ENCODE measurements around the gene NOC2L. TPM values are rescaled to one million over a fixed set of nuclear protein-coding genes. Genes with fewer than 3 reads are reported as not detected.
"Not testable (repeated sequence)": the region's sequence is repeated elsewhere in the genome, so short reads cannot be mapped to it uniquely, and the experiment has no call there.

The NOC2L gene
- total RNA-seq, 1 donor = 68.1 TPM

- DNase-seq (ENCODE audit: low read depth in 2 of 3, low spot score in 2 of 3) = not testable (repeated sequence)
These were observed 17.7 kb upstream of the NOC2L start for GRCh38 chr1:976791-977190.

- DNase-seq (ENCODE audit: low read depth in 2 of 3, low spot score in 2 of 3) = peak in 2 of 3 donors; percentile 57 to 59
These were observed 17.0 kb upstream of the NOC2L start for GRCh38 chr1:975896-976683.

GRCh38 chr1:975365-975764, 16.3 kb upstream of the NOC2L start:
- DNase-seq (ENCODE audit: low read depth in 2 of 3, low spot score in 2 of 3) = no peak

- DNase-seq (ENCODE audit: low read depth in 2 of 3, low spot score in 2 of 3) = no peak
These were observed 15.8 kb upstream of the NOC2L start for GRCh38 chr1:974687-975328.

- no peak for DNase-seq (ENCODE audit: low read depth in 2 of 3, low spot score in 2 of 3)
These were observed 15.2 kb upstream of the NOC2L start for GRCh38 chr1:974293-974640.

- DNase-seq (ENCODE audit: low read depth in 2 of 3, low spot score in 2 of 3) = no peak
These were observed 14.6 kb upstream of the NOC2L start for GRCh38 chr1:973459-974292.

- no peak for DNase-seq (ENCODE audit: low read depth in 2 of 3, low spot score in 2 of 3)
These were observed 13.8 kb upstream of the NOC2L start for GRCh38 chr1:972726-973458.

- DNase-seq (ENCODE audit: low read depth in 2 of 3, low spot score in 2 of 3) = no peak
These were observed 12.9 kb upstream of the NOC2L start for GRCh38 chr1:971751-972506.

GRCh38 chr1:970973-971730, 12.1 kb upstream of the NOC2L start:
- DNase-seq (ENCODE audit: low read depth in 2 of 3, low spot score in 2 of 3) = no peak

- DNase-seq (ENCODE audit: low read depth in 2 of 3, low spot score in 2 of 3) = no peak
These were observed 11.4 kb upstream of the NOC2L start for GRCh38 chr1:970242-970972.

GRCh38 chr1:969260-969855, 10.3 kb upstream of the NOC2L start:
- DNase-seq (ENCODE audit: low read depth in 2 of 3, low spot score in 2 of 3) = no peak

- no peak for DNase-seq (ENCODE audit: low read depth in 2 of 3, low spot score in 2 of 3)
These were observed 8.6 kb upstream of the NOC2L start for GRCh38 chr1:967466-968343.

- DNase-seq (ENCODE audit: low read depth in 2 of 3, low spot score in 2 of 3) = peak; percentile 44 to 74 (median 57)
These were observed 7.7 kb upstream of the NOC2L start for GRCh38 chr1:966704-967300.

- peak in 2 of 3 donors; percentile 23 to 48 for DNase-seq (ENCODE audit: low read depth in 2 of 3, low spot score in 2 of 3)
These were observed 7.2 kb upstream of the NOC2L start, which contains the start of gene PLEKHN1 for GRCh38 chr1:966135-966703. PLEKHN1 (plus strand) TSS chr1:966482; CDS start chr1:966532, 50 bp downstream.

GRCh38 chr1:965526-966134, 6.6 kb upstream of the NOC2L start:
- no peak for DNase-seq (ENCODE audit: low read depth in 2 of 3, low spot score in 2 of 3)
